HepG2 (cell line): Measurements from ENCODE around the gene DRC7. TPM values are rescaled to one million over a fixed set of nuclear protein-coding genes. Genes with fewer than 3 reads are reported as not detected.

Source experiments
- ATF5 ChIP-seq: sonication (generic); formaldehyde crosslinking; IDR thresholded peaks from 2 replicates; pipeline ENCODE4 v1.4.0; 2020; ENCODE audit warnings: mild to moderate bottlenecking, low read depth, missing genetic modification reagents
- ERF ChIP-seq: IDR thresholded peaks from 2 replicates; pipeline ENCODE4 v1.6.1; 2018; ENCODE audit warnings: missing biosample characterization, missing genetic modification reagents
- GTF3A ChIP-seq: sonication (generic); formaldehyde crosslinking; conservative IDR thresholded peaks from 2 replicates; pipeline ENCODE4 v1.4.0; 2020; ENCODE audit warnings: mild to moderate bottlenecking, missing genetic modification reagents
- GZF1 ChIP-seq: sonication (generic); formaldehyde crosslinking; IDR thresholded peaks from 2 replicates; pipeline ENCODE4 v1.5.1; 2020; ENCODE audit warnings: mild to moderate bottlenecking, missing genetic modification reagents
- HOXA9 ChIP-seq: sonication (generic); formaldehyde crosslinking; IDR thresholded peaks from 2 replicates; pipeline ENCODE4 v1.8.1; 2022; ENCODE audit warnings: missing genetic modification reagents, mild to moderate bottlenecking, moderate library complexity, borderline replicate concordance
- MED13 ChIP-seq: sonication (generic); formaldehyde crosslinking; IDR thresholded peaks from 2 replicates; pipeline ENCODE4 v1.5.0; 2020; ENCODE audit warnings: missing genetic modification reagents
- NFYB ChIP-seq: sonication (generic); formaldehyde crosslinking; IDR thresholded peaks from 2 replicates; pipeline ENCODE4 v1.4.0; 2020; ENCODE audit warnings: missing genetic modification reagents
- PTBP1 ChIP-seq: fragments of 200-400 bp; formaldehyde crosslinking; IDR thresholded peaks from 2 replicates; pipeline ENCODE4 v1.6.1; 2018; ENCODE audit warnings: low read length, low read depth; ENCODE audit not compliant: poor library complexity, severe bottlenecking
- RFXAP ChIP-seq: sonication (generic); formaldehyde crosslinking; IDR thresholded peaks from 2 replicates; pipeline ENCODE4 v1.4.0; 2020; ENCODE audit warnings: missing genetic modification reagents, borderline replicate concordance
- SATB2 ChIP-seq: sonication (generic); formaldehyde crosslinking; IDR thresholded peaks from 2 replicates; pipeline ENCODE4 v1.5.0; 2020; ENCODE audit warnings: missing genetic modification reagents
- SIN3A ChIP-seq: IDR thresholded peaks from 2 replicates; pipeline ENCODE4 v1.6.1; 2011; ENCODE audit warnings: low read depth, mild to moderate bottlenecking, control low read depth, low read length, borderline replicate concordance
- ZNF30 ChIP-seq: sonication (generic); formaldehyde crosslinking; IDR thresholded peaks from 2 replicates; pipeline ENCODE4 v1.5.0; 2020; ENCODE audit warnings: mild to moderate bottlenecking, missing genetic modification reagents
- polyA plus RNA-seq, 8 experiments: library from polyadenylated mRNA; depleted of rRNA in 3 of 8; stranded (reverse) in 7 of 8; unstranded in 1 of 8; fragments of >200 nt; fragmentation: Illumina TruSeq in 4 of 8; extraction: Trizol in 4 of 8; gene quantifications; 2 replicates each; pipeline versions ENCODE4 v1.2.1 to v1.2.3, GENCODE V29; 2011 to 2016; ENCODE audit warnings: low read depth in 4 of 8, missing spikeins in 1 of 8, mixed read lengths in 1 of 8; ENCODE audit not compliant: insufficient read depth in 1 of 8
- total RNA-seq, 5 experiments: library from RNA; depleted of rRNA; stranded (reverse); fragments of >200 nt; fragmentation: Illumina TruSeq; extraction: Trizol; gene quantifications; 2 replicates each; pipeline ENCODE4 v1.2.3, GENCODE V29; 2016; ENCODE audit warnings: low read depth in 1 of 5
- TF ChIP-seq, protein P1 (sequence below): sonication (generic); formaldehyde crosslinking; IDR thresholded peaks from 2 replicates; pipeline ENCODE4 v1.8.0; 2022; ENCODE audit warnings: mild to moderate bottlenecking, missing genetic modification reagents; ENCODE audit not compliant: insufficient replicate concordance
- TF ChIP-seq, protein P2 (sequence below): sonication (generic); formaldehyde crosslinking; IDR thresholded peaks from 2 replicates; pipeline ENCODE4 v1.4.0; 2020; ENCODE audit warnings: mild to moderate bottlenecking, missing genetic modification reagents
- TF ChIP-seq, protein P3 (sequence below): sonication (generic); formaldehyde crosslinking; IDR thresholded peaks from 2 replicates; pipeline ENCODE4 v1.4.0; 2020; ENCODE audit warnings: missing genetic modification reagents

Gene DRC7
- total and polyA plus RNA-seq, 2 of the 13 experiments (the other 11 are each of a cell fraction or from before 2014, with no cell fraction given) = 2.7 to 3.4 TPM

- TF ChIP-seq, protein P1, sequence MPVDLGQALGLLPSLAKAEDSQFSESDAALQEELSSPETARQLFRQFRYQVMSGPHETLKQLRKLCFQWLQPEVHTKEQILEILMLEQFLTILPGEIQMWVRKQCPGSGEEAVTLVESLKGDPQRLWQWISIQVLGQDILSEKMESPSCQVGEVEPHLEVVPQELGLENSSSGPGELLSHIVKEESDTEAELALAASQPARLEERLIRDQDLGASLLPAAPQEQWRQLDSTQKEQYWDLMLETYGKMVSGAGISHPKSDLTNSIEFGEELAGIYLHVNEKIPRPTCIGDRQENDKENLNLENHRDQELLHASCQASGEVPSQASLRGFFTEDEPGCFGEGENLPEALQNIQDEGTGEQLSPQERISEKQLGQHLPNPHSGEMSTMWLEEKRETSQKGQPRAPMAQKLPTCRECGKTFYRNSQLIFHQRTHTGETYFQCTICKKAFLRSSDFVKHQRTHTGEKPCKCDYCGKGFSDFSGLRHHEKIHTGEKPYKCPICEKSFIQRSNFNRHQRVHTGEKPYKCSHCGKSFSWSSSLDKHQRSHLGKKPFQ (CRISPR knock-in tag) = no peak
- TF ChIP-seq NFYB (CRISPR knock-in tag) (peak; percentile 31; the same call in 1 of the 2 replicates), MED13 (0 out of 2 replicates have a peak, but pooled peaks have one; percentile 10), SIN3A (peak; percentile 85), GZF1 (CRISPR knock-in tag) (no peak), SATB2 (CRISPR knock-in tag) (no peak), ATF5 (CRISPR knock-in tag) (no peak), PTBP1 (no peak), ERF (0 out of 2 replicates have a peak, but pooled peaks have one; percentile 19), GTF3A (CRISPR knock-in tag) (no peak), HOXA9 (CRISPR knock-in tag) (no peak), RFXAP (CRISPR knock-in tag) (peak; percentile 40; the same call in 1 of the 2 replicates), ZNF30 (no peak; the same call in 1 of the 2 replicates)
- TF ChIP-seq, protein P2, sequence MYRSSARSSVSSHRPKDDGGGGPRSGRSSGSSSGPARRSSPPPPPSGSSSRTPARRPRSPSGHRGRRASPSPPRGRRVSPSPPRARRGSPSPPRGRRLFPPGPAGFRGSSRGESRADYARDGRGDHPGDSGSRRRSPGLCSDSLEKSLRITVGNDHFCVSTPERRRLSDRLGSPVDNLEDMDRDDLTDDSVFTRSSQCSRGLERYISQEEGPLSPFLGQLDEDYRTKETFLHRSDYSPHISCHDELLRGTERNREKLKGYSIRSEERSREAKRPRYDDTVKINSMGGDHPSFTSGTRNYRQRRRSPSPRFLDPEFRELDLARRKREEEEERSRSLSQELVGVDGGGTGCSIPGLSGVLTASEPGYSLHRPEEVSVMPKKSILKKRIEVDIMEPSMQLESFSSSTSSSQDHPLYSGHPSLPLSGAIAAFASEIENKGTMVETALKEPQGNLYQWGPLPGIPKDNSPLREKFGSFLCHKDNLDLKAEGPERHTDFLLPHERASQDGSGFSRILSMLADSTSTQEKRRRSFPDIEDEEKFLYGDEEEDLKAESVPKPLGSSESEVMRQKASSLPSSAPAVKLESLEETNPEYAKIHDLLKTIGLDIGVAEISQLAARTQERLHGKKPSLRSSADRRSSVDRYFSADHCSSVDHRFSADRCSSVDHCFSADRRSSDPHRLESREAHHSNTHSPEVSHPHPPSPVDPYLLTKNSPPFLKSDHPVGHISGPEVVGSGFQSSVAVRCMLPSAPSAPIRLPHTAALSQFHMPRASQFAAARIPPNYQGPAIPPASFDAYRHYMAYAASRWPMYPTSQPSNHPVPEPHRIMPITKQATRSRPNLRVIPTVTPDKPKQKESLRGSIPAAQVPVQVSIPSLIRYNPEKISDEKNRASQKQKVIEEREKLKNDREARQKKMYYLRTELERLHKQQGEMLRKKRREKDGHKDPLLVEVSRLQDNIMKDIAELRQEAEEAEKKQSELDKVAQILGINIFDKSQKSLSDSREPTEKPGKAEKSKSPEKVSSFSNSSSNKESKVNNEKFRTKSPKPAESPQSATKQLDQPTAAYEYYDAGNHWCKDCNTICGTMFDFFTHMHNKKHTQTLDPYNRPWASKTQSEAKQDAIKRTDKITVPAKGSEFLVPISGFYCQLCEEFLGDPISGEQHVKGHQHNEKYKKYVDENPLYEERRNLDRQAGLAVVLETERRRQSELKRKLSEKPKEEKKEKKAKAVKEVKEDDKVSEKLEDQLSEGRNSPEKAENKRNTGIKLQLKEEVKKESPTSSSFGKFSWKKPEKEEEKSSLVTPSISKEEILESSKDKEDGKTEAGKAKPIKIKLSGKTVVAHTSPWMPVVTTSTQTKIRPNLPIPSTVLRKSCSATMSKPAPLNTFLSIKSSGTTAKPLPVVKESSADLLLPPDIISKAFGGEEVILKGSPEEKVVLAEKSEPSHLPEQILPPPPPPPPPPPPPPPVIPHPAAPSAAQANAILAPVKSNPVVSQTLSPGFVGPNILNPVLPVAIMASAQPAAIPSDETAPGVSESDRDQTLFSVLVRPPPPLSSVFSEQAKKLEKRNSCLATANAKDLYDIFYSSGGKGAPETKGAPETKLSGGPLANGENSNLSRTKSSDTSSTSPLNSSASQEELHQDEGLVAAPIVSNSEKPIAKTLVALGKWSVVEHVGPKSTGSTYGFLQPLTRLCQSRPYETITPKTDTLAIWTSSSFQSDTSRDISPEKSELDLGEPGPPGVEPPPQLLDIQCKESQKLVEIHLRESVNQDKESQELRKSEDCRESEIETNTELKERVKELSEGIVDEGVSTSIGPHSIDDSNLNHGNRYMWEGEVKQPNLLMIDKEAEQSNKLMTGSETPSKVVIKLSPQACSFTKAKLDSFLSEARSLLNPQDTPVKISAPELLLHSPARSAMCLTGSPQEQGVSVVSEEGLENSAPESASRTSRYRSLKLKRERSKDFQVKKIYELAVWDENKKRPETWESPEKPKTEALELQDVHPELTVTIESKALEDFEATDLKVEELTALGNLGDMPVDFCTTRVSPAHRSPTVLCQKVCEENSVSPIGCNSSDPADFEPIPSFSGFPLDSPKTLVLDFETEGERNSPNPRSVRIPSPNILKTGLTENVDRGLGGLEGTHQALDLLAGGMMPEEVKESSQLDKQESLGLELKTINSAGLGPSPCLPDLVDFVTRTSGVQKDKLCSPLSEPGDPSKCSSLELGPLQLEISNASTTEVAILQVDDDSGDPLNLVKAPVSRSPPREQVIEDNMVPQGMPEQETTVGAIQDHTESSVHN (CRISPR knock-in tag) = no peak
- TF ChIP-seq, protein P3, sequence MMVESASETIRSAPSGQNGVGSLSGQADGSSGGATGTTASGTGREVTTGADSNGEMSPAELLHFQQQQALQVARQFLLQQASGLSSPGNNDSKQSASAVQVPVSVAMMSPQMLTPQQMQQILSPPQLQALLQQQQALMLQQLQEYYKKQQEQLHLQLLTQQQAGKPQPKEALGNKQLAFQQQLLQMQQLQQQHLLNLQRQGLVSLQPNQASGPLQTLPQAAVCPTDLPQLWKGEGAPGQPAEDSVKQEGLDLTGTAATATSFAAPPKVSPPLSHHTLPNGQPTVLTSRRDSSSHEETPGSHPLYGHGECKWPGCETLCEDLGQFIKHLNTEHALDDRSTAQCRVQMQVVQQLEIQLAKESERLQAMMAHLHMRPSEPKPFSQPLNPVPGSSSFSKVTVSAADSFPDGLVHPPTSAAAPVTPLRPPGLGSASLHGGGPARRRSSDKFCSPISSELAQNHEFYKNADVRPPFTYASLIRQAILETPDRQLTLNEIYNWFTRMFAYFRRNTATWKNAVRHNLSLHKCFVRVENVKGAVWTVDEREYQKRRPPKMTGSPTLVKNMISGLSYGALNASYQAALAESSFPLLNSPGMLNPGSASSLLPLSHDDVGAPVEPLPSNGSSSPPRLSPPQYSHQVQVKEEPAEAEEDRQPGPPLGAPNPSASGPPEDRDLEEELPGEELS = peak; percentile 17; the same call in 1 of the 2 replicates
Measured at GRCh38 chr16:57736419-57737351, 42.1 kb downstream of the DRC7 start (continued).
